GM21737 (cell line): ENCODE data around the gene B3GAT2.
A peak's percentile ranks its signal among the peaks of the same experiment; 100 is the strongest.

Source experiments
- ATAC-seq: cut with Tn5 transposase; IDR thresholded peaks from one replicate; pipeline ENCODE4 v1.9.1; 2021; ENCODE audit warnings: mild to moderate bottlenecking, moderate library complexity; ENCODE audit not compliant: unreplicated experiment

The B3GAT2 gene

DNA sequence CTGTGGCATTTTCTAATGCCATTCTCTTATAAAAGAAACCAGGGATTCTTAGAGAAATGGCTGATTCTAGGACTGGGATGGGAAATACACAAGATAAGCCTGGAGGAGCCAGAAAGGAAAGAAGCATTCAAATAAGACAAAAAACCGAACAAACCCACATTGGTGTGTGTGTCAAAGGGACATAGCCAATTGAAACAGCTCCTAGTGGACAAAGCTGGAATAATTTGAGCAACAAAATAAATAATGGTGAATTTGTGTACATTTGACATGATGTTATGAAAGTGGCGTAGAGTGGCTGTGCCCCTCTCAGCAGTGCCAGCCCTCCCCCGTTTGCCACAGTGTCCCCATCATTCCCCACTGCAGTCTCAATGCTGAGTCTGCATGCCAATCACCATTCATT lies 55.5 kb downstream of the B3GAT2 start:
- no peak for ATAC-seq

DNA sequence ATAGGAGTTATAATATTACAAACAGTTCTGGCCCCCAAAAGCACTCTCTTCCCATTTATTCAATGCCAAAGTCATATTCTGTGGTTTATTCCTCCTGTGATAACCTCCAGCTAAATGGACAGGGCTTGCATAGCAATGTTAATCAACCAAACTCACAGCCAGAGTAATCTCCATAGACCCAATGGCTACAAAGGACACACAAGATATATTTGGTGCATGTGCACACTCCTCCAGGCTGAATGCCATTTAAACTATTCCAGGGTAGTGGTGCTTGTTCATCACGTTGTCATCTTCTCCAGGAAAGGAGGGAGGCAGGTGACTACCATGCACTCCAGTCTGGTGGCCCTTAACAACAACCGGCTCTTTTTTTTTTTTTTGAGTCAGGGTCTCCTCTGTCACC lies 56.8 kb downstream of the B3GAT2 start:
- no peak for ATAC-seq

DNA sequence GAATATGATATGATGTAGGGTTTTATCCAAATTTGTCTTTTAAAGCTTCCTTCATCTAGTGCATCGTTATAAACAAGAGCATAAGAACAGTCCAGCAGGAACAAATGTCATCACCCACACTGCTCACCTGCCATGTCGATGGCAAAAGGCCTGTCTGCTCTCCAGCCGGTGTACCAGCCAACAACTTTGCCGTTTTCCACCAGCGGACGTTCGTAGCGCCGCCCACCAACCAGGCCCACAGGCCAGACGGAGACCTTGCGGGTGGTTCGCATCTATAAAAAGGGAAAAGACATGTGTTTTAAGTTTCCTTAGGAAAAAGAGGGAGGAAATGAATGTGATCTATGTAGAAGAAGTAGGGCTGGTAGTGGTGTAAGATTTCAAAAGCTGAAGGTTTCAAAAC lies 62.9 kb downstream of the B3GAT2 start:
- ATAC-seq: no peak

DNA sequence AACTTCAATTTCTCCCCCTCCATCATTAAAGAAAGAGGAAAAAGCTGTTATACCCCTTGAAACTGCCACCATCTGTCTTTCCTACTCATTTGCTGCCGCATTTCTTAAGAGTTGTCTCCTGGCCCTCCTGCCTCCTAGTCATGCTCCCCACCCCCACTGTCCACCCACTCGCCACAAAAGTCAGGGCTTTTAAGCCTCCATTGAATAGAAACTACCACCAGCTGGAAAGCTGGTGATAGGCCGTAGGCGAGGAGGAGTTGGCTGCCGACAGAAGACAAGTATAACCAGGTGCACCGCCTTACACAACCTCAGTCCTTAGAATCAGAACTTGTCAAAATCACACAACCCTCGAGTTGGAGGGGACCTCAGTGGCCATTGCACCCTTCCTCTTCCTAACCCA lies 67.6 kb downstream of the B3GAT2 start:
- ATAC-seq: no peak

DNA sequence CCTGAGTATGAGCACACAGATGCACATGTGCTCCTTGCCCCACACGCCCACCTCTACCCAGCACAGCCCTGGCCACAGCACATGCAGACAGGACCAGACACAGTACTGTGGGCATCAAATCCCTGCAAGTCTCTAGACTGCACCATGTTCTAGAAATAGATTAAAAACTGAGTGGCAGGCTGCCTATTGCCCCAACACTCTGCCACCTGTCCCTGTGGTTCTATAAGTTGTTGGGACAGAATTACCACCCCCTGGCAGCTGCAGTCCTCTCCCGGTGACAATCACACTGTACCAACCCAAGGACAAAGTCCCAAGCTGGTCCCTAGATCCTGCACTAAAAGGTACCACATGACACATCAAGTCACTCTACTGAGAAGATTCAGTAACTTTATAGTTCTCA lies 70.2 kb downstream of the B3GAT2 start:
- no peak for ATAC-seq

DNA sequence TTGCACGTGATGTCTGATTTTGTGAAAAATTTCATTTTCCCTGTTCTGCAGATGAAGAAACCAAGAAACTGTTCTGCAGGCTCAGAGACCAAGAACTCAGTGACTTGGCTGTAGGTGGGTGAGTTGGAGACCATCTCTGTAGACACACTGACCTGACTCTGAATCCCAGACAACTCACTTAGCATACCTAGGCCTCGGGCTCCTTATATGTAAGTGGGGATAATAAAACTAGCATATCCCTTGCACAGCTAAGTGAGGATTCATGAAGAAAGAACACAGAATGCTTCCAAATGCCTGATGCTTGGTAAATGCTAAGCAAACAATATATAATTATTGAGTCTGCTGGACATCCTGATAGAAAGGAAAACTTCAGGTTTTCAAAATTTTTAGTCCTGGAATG lies 70.8 kb downstream of the B3GAT2 start:
- ATAC-seq: no peak

DNA sequence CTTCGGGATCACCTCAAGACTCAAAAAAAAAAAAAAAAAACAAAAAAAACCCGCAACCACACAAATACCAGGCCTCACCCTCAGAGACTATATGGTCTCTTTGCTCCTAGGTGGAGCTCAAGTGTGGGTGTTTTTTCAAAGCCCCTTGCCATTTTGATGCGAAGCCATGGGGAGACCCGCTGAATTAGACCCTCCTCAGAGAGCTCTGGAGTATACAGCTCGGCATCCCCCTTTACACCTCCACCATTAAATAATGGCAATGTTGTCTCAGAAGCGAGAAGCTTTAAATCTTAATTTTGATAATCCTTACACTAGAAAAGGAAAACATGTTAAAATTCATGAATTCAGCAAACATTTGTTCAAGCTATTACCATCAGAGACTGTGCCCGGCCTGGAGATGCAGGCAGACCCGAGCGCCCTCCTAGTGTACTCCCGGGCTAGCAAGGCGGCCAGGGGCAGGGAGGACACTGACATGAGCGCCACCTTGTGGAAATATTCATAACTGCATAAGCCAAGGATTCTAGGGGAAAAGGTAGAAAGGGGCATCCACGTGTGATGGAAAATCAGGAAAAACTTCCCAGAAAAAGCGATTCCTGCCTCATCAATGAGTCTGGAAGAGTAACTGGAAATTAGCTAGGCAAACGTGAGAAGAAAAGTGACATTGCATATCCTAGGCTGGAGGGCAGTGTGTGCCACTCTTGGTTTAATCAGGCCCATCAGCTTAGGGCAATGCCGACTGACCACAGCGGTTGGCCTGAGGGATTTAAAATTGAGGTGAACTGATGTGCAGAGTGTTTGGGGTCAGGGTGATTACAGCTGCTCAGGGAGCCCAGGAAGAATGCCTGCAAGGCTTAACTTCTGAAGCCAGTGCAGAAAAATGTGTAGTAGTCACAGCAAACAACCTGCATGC lies 72.5 kb downstream of the B3GAT2 start:
- peak; percentile 88 for ATAC-seq

DNA sequence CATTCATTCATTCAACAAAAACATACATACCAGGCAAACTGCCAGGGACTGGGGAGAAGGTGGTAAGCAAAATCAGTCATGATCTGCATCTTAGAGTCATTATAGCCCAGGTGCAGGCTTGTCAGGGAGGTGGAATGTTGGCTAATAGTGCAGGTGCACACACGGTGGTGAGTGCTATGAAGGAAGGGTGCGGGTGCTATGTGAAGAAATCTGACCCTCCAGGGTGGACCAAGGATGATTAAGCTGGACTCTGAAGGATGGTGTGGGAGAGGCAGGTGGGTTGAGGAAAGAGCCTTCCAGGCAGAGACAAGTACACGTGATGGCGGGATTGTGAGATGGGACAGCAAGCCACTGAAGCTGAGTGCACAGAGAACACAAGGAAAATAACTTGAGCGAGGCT lies 77.4 kb downstream of the B3GAT2 start:
- no peak for ATAC-seq

DNA sequence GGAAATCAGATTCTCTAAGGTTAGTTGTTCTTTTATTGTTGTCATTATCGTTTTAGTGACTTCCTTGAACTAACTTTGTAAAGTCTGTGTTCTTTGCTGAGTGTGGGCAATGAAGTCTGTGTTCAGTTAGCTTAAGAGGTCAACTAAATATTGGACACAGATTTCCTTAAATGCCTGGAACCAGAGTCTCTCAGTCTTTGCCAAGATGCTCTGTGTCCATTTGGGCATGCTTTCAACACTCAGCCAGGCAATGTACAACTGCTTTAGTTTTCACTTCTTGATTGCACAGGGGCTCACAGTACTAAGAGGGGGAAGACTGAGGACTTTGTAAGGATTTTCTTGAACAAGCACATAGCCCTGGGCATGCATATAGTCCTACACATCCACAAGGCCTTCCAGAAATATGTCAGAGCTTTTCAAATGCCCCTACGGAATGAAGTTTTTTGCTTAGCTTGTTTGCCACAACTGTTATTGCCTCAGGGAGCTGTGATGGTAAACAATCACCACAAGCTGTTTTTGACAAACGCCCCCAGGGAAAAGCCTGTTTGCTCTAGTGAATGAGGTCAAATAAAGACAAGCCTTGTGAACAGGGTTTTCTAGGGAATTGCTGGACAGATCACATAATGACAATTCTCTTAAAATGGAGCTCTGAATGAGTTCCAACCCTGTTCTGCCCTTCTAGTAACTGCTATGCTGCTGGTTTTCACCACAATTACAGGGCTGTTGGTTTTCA lies 82.5 kb downstream of the B3GAT2 start:
- ATAC-seq: no peak

DNA sequence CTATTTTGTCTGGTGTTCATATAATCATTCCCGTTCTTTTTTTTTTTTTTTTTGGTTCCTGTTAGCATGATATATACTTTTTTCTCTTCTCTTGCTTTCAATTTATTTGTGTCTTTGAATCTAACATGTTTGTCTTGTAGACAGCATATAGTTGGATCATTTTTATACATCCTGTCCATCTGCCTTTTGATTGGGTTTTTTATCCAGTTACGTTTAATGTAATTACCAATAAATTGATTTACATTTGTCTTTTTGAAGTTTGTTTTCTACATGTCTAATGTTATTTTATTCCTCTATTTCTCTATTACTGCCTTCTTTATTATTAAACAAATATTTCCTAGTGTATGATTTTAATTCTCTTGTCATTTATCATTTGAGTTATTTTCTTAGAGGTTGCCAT lies 84.4 kb downstream of the B3GAT2 start:
- ATAC-seq: no peak

DNA sequence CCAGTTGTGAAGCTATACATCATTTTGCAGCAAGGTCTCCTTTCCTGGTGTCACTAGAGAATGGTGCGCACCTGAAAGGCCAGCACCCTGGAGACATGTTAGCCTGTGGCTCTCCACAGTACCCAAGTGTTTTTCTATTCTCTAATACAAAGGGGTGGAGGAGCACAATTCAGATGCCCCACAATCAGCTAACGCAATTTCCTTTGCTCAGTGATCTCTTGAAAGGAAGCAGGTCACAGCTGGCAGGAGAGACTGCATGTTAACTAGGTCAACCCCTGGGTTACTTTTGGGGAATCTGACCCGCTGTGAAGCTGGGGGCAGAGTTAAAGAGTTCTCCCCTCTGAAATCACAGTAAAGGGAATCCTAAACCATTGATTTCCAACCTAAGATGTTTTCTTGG lies 92.5 kb downstream of the B3GAT2 start:
- no peak for ATAC-seq

DNA sequence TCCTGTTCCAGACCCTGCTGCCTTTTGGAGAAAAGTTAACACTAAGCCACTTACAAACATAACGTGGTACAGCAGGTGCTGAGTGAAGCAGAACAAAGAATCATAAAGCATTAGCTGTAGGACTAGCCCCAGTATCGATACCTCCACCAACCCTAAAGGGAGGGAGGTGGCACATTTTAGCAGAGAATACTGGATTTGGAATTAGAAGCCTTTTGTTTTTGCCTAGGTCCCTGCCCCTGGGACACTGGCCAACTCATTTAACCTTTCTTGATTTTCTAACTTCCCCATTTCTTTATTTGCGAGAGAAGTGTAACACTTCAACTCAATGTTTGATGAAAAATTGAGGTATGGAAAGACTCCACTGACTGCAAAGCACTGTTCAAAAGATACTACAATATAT lies 93.5 kb downstream of the B3GAT2 start:
- no peak for ATAC-seq

DNA sequence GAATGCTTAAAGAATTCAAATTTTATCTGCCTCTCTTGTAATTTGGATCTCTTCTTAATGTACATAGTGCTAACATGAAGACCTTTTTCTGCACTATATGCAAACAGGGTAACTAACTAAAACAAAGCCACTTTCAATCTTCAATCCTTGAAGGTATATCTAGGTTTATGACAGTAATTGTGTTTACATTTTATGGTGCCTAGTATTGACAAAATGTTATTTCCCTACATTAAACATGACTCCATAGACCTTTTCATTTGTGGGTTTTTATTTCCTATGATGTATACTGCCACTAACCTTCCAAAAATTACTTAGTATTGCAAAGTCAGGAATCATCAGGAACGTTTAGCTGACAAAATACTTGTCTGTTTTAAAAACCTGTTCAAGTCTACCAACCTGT lies 95.9 kb downstream of the B3GAT2 start:
- ATAC-seq: no peak

DNA sequence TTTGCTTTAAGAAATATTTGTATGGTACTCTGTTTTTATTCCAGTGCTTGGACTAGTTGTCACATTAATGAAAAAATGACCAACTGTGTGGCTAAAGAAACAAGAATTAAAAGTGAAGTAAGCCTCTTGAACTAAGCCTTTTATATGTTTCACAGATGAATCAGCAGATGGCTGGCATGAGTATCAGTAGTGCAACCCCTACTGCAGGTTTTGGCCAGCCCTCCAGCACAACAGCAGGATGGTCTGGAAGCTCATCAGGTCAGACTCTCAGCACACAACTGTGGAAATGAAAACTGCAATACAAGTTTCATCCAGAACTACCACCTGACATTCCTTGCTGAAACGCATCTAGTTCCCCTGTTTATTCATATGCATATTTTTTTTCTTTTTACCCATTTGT lies 96.8 kb downstream of the B3GAT2 start:
- ATAC-seq: no peak

DNA sequence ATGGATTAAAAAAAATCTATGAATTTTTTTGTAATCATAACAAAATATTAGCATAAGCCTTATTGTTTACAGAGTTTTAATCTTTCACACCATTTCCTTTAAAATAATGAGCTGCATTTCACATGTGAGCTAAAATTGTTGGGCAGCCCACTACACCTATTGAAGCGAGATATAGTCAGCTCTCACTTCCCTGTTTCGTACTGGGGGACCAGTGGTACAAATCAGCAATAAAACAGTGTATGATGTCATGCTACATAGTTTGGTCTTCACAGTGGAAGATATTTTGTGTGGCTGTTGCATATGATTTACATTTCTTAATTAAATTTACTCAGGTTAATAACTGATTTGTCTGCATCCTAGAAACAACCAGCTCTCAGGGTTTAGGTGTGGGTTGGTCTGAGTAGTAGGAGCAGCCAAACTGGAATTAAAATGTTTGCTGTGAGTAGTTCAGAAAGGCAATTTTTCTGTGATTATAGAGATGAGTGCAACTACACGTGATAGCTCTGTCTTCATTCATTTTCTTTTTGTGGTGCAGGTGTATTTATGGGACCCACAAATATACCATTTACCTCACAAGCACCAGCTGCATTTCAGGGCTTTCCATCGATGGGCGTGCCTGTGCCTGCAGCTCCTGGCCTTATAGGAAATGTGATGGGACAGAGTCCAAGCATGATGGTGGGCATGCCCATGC lies 99.3 kb downstream of the B3GAT2 start:
- peak; percentile 99 for ATAC-seq

DNA sequence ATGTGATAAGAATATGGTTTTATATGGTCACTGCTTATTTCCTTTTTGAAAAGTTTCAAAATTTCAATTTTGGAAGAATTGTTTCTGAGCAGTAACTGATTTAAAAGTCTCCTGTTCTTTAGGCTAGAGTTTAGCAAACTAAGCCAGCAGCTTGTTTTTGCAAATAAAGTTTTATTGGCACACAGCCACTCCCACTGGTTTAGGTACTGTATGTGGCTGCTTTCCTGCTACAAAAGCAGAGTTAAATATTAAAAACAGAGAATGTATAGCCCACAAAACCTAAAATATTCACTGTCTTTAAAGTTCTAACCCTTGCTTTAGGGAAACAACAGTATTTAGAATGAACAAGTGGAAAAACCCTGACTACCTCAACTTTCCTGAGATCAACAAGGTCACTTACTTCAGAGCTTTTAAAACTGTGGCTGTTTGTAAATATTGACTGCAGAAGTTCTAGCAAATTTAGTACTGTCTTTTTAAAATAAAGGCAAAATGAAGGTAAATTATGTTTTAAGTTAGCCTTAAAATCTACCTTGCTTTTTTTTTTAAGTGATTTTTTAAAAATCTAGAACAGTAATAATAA lies 104.1 kb downstream of the B3GAT2 start:
- ATAC-seq: no peak

DNA sequence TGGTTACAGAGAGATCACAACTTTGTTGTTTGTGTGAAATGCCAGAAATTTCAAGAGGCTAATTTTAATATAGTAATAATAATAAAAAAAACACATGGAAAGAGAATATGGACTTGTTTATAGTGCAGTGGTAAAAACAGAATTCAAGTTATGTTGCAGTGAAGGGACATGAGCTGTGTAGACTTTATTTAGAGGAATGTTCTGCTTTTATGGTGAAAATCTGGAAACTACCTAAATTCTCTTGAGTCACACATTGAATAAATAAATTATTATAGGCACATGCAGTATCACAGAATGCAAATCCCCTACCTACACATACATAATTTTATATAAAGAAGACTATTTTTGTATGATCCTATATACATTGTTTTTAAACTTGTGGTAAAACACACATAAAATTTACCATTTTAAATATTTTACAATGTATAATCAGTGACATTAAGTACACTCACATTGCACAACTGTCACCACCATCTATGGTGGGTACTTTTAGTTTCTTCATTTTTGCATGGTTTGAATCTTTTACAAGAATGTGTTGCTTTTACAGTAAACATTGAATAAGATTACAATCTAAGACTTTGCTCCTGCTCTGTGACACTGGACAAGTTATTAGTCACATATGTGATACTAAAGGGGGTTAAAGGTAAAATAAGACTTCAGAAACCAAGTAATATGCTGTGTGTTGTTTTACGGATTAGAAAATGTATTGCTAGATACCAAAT lies 107.4 kb downstream of the B3GAT2 start:
- ATAC-seq: no peak

DNA sequence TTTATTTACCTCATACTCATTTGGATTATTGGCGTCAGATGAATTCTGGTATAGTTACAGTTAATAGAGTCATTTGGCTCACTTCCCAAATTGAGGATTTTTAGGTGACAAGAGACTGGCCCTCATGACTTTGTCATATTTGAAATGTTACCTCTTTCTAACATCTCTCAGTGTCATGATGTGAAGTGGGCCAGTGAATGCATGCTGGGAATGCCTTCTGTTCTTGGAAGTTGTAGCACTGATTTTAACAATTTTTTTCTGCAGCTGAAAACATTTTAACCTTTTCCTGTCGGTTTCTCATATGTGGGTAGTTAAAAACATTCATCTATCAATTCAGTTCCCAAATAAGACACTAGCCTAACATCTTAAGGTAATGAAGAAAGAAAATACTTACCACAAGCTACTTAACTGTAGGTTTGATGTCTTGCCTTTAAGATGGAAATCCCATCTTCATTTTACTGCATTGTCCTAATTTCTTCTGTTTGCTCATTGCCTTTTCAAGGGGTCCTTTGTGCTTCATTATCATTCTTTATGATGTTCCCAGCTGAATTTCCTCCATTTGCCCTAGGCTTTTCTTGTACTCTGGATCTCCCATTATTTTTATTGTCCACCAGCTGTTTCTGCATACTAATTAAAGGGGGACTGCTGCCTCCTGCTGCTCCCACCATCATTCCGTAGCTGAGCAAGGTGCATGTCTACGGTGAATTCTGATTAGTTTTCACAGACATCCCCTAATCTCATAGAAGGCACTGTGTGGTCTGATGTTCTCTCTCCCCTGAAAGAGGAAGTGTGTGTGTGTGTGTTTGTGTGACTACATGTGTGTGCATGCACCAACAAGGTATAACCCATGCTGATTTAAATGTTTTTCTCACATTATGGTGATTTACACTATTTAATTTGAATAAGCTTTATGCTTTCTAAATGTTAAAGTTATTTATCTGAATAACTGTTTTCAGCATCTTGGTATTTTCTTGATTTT lies 109.5 kb downstream of the B3GAT2 start:
- ATAC-seq: no peak

DNA sequence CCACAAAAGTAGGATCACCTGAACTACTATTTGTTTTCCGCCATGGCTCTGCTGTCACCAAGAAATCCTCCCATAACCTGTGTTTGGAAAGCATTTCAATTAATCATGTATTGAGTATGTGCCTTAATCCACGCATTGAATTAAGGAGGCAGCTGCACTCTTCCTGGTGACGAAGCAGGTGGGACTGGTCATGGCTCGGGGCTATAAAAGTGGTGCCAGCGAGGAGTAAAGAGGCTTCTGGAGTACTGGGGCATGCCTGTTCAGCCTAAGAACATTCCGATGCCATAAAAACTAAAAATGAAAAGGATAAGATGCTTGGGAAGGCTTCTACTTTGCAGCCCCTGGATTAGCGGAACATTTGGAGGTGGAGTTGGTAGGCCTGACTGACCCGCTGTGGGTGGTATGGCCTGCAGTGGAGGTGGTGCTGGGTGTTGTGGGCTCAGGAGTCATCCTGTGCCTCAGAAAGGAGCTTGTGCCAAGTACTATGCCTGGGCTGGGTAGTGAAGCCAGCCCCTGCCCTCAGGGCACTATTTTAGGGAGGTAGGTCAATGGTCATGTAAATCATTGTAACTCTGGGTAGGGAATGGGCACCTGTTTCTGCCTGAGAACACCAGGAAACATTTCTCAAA lies 110.5 kb downstream of the B3GAT2 start:
- no peak for ATAC-seq
